AG10803 (cell line): ENCODE results near the gene GPR135.

Experiments
- DNase-seq: peaks from one replicate; pipeline ENCODE4 v3.0.0; 2010; ENCODE audit warnings: low read depth
- H3K4me3 ChIP-seq: 2 replicates; pipeline ENCODE4 v1.5.1; 2011; ENCODE audit warnings: mild to moderate bottlenecking, low read length, control low read depth
- CTCF ChIP-seq: conservative IDR thresholded peaks from 2 replicates; pipeline ENCODE4 v1.5.1; 2011; ENCODE audit warnings: mild to moderate bottlenecking, low read length, control low read depth, inconsistent platforms

Gene GPR135

GRCh38 chr14:59465316-59466135, at the start of gene GPR135:
GPR135 (minus strand) TSS chr14:59465380; CDS start chr14:59465226, 154 bp downstream.
- no peak for TF ChIP-seq CTCF
- H3K4me3 ChIP-seq, result peak within 1 kb of the TSS; percentile 60
- DNase-seq, result no peak

- no peak for DNase-seq
- no peak overlapping the region for H3K4me3 ChIP-seq
- peak; percentile 41 for TF ChIP-seq CTCF
Measured at GRCh38 chr14:59511916-59512575, 46.9 kb upstream of the GPR135 start.

- no peak for DNase-seq
- TF ChIP-seq CTCF, result no peak
- H3K4me3 ChIP-seq, result no peak overlapping the region
Measured at GRCh38 chr14:59510966-59511365, 45.8 kb upstream of the GPR135 start.

- H3K4me3 ChIP-seq, result no peak overlapping the region
- TF ChIP-seq CTCF, result no peak
- no peak for DNase-seq
Measured at GRCh38 chr14:59510001-59510400, 44.8 kb upstream of the GPR135 start.

- no peak for TF ChIP-seq CTCF
- no peak overlapping the region for H3K4me3 ChIP-seq
- DNase-seq, result no peak
Measured at GRCh38 chr14:59509101-59509500, 43.9 kb upstream of the GPR135 start.

- TF ChIP-seq CTCF, result no peak
- DNase-seq, result no peak
- no peak overlapping the region for H3K4me3 ChIP-seq
Measured at GRCh38 chr14:59507752-59508103, 42.5 kb upstream of the GPR135 start.
